Ovary (tissue), 3 donors: ENCODE results near the gene LRP1B.

Source experiments
- CTCF ChIP-seq, 3 donors: fragments of 450-650 bp in 2 of 3; fragments of 200-600 bp in 1 of 3; IDR thresholded peaks; one replicate each; pipeline versions ENCODE4 v1.5.1 to v1.8.0; 2016 to 2022; ENCODE audit warnings: antibody characterized with exemption in 3 of 3, mild to moderate bottlenecking in 1 of 3
- EP300 ChIP-seq: sonication (generic); formaldehyde crosslinking; IDR thresholded peaks from one replicate; pipeline ENCODE4 v1.6.1; 2017; ENCODE audit warnings: antibody characterized with exemption
- POLR2A ChIP-seq: fragments of 450-650 bp; IDR thresholded peaks from one replicate; pipeline ENCODE4 v1.6.1; 2017; ENCODE audit warnings: antibody characterized with exemption, mild to moderate bottlenecking, moderate library complexity
- donor health status: DM: no; HTN: no; CAD: no.

GRCh38 chr2:141676139-141676538, 454.7 kb downstream of the LRP1B start:
- TF ChIP-seq CTCF (IDR thresholded peaks at IDR 0.05), result no peak
- no peak for TF ChIP-seq EP300
- TF ChIP-seq POLR2A, result no peak
